AG04449 (cell line): ENCODE data around the gene NOX5.

Experiments
- CTCF ChIA-PET: fragments of 350-600 bp; formaldehyde crosslinking; extraction: SDS; loops from one replicate; lab custom pipeline; 2021; ENCODE audit warnings: antibody characterized with exemption; lab: Yijun Ruan, JAX
- POLR2A ChIA-PET: fragments of 400-600, 350-600 bp; formaldehyde crosslinking; extraction: SDS; loops from one replicate; lab custom pipeline; 2020; ENCODE audit warnings: antibody characterized with exemption, inconsistent platforms; lab: Yijun Ruan, JAX
- DNase-seq: peaks from one replicate; pipeline ENCODE4 v3.0.0-alpha.2; 2010; ENCODE audit warnings: low read depth, low spot score
- H3K4me3 ChIP-seq: 2 replicates; pipeline ENCODE4 v1.5.1; 2011; ENCODE audit warnings: low read depth, mild to moderate bottlenecking, control low read depth, low read length
- TF ChIP-seq, protein P1 (sequence below): IDR thresholded peaks from one replicate; pipeline ENCODE4 v1.5.1; 2011; ENCODE audit warnings: mild to moderate bottlenecking, moderate library complexity, low read length, control low read depth, inconsistent platforms; ENCODE audit not compliant: insufficient read depth; ENCODE audit errors: missing control alignments

NOX5 gene

GRCh38 chr15:69013726-69014406 lies 629 bp upstream of the NOX5 start:
- ChIA-PET POLR2A (interaction anchor here (1.6 kb wide), 1 partner anchor 26 kb away, joined by 4 read pairs; no protein-coding TSS in a partner anchor), CTCF (interaction anchor here (0.8 kb wide), 1 partner anchor 18 kb away, joined by 3 read pairs; no protein-coding TSS in a partner anchor)
- TF ChIP-seq, protein P1, sequence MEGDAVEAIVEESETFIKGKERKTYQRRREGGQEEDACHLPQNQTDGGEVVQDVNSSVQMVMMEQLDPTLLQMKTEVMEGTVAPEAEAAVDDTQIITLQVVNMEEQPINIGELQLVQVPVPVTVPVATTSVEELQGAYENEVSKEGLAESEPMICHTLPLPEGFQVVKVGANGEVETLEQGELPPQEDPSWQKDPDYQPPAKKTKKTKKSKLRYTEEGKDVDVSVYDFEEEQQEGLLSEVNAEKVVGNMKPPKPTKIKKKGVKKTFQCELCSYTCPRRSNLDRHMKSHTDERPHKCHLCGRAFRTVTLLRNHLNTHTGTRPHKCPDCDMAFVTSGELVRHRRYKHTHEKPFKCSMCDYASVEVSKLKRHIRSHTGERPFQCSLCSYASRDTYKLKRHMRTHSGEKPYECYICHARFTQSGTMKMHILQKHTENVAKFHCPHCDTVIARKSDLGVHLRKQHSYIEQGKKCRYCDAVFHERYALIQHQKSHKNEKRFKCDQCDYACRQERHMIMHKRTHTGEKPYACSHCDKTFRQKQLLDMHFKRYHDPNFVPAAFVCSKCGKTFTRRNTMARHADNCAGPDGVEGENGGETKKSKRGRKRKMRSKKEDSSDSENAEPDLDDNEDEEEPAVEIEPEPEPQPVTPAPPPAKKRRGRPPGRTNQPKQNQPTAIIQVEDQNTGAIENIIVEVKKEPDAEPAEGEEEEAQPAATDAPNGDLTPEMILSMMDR: no peak
- H3K4me3 ChIP-seq: no peak overlapping the region
- DNase-seq: no peak

DNA sequence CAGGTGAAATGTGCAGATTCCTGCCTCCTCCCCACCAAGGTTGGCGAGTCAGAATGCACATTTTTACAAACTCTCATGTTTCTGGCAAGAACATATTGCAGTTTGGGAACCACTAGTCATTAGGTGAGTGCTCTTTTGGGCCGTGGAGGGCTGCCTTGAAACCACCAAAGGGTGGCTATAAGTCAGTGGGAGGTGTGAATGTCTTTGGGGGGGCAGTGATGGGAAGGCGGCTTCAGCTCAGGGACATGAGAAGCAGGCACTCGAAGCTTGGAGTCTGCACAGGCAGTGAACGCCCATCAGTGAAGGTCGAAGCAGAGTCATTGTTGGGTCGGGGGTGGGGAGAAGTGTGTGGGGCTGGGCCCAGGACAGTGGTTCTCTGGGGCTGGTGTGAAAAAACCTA lies 1.1 kb downstream of the NOX5 start:
- POLR2A ChIA-PET: interaction anchor here (1.6 kb wide), 1 partner anchor 24 kb away, joined by 4 read pairs; no protein-coding TSS in a partner anchor
- no peak for DNase-seq
- TF ChIP-seq, protein P1: no peak
- no peak overlapping the region for H3K4me3 ChIP-seq
- CTCF ChIA-PET: interaction anchor here (1.3 kb wide), 1 partner anchor 16 kb away, joined by 4 read pairs; no protein-coding TSS in a partner anchor

- POLR2A ChIA-PET: no interaction called here
- TF ChIP-seq, protein P1: no peak
- H3K4me3 ChIP-seq: no peak overlapping the region
- CTCF ChIA-PET: interaction anchor here (1.3 kb wide), 1 partner anchor 15 kb away, joined by 4 read pairs; no protein-coding TSS in a partner anchor
- DNase-seq: no peak
These were observed 1.6 kb downstream of the NOX5 start for GRCh38 chr15:69016021-69016595.

GRCh38 chr15:69017978-69018377 lies 3.5 kb downstream of the NOX5 start:
- H3K4me3 ChIP-seq: no peak overlapping the region
- no peak for DNase-seq
- POLR2A ChIA-PET: no interaction called here
- CTCF ChIA-PET: interaction anchor here (1.4 kb wide), 1 partner anchor 14 kb away, joined by 4 read pairs; no protein-coding TSS in a partner anchor
- TF ChIP-seq, protein P1: no peak

DNA sequence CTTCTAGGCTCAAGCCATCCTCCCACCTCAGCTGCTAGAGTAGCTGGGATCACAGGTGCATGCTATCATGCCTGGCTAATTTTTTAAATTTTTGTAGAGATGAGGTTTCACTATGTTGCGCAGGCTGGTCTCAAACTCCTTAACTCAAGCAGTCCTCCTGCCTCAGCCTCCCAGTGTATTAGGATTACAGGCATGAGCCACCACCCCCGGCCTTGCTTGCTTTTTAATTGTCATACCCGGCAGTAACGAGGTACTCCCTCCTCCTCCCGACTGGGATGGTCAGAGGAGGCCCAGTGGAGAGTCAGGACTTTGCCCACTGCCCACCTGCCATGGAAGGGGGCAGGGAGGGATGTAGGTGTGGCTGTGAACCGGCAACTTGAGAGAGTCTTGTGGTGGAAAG lies 4.5 kb downstream of the NOX5 start:
- TF ChIP-seq, protein P1: no peak
- H3K4me3 ChIP-seq: no peak overlapping the region
- POLR2A ChIA-PET: no interaction called here
- CTCF ChIA-PET: interaction anchor here (1.4 kb wide), 1 partner anchor 13 kb away, joined by 4 read pairs; no protein-coding TSS in a partner anchor
- no peak for DNase-seq

- no peak overlapping the region for H3K4me3 ChIP-seq
- POLR2A ChIA-PET: no interaction called here
- TF ChIP-seq, protein P1: no peak
- CTCF ChIA-PET: interaction anchor here (1.2 to 2.0 kb wide), 2 partner anchors 10 to 11 kb away, joined by 5 to 8 read pairs; no protein-coding TSS in a partner anchor
- DNase-seq: no peak
These were observed 7.4 kb downstream of the NOX5 start for GRCh38 chr15:69021895-69022294.
